HG02610 (cell line): ENCODE measurements around the gene LTF.

Experiments
- ATAC-seq: cut with Tn5 transposase; IDR thresholded peaks from one replicate; pipeline ENCODE4 v1.9.1; 2021; ENCODE audit warnings: mild to moderate bottlenecking, moderate library complexity; ENCODE audit not compliant: unreplicated experiment

Gene LTF

GRCh38 chr3:46470831-46471230 lies 6.1 kb upstream of the LTF start:
- ATAC-seq: no peak

GRCh38 chr3:46469680-46470357 lies 5.1 kb upstream of the LTF start:
- no peak for ATAC-seq

- ATAC-seq: no peak
Measured at GRCh38 chr3:46468753-46469600, 4.3 kb upstream of the LTF start.

GRCh38 chr3:46467562-46467961 lies 2.9 kb upstream of the LTF start:
- no peak for ATAC-seq

- ATAC-seq: no peak
Measured at GRCh38 chr3:46466871-46467403, 2.2 kb upstream of the LTF start.

- ATAC-seq: no peak
Measured at GRCh38 chr3:46466273-46466672, 1.6 kb upstream of the LTF start.

- no peak for ATAC-seq
Measured at GRCh38 chr3:46465196-46465520, 453 bp upstream of the LTF start.

- no peak for ATAC-seq
Measured at GRCh38 chr3:46463868-46464241, 850 bp downstream of the LTF start.

GRCh38 chr3:46463120-46463867 lies 1.4 kb downstream of the LTF start:
- no peak for ATAC-seq

- no peak for ATAC-seq
Measured at GRCh38 chr3:46462511-46462910, 2.2 kb downstream of the LTF start.

GRCh38 chr3:46462111-46462510 lies 2.6 kb downstream of the LTF start:
- no peak for ATAC-seq

GRCh38 chr3:46460051-46460450 lies 4.7 kb downstream of the LTF start:
- no peak for ATAC-seq

- no peak for ATAC-seq
Measured at GRCh38 chr3:46456118-46456517, 8.6 kb downstream of the LTF start.

GRCh38 chr3:46455231-46456115 lies 9.2 kb downstream of the LTF start:
- no peak for ATAC-seq

GRCh38 chr3:46454606-46455005 lies 10.1 kb downstream of the LTF start:
- no peak for ATAC-seq

- no peak for ATAC-seq
Measured at GRCh38 chr3:46454209-46454595, 10.5 kb downstream of the LTF start.

GRCh38 chr3:46453526-46454208 lies 11.0 kb downstream of the LTF start:
- ATAC-seq: no peak

GRCh38 chr3:46449755-46450552 lies 14.8 kb downstream of the LTF start:
- ATAC-seq: no peak

- ATAC-seq: no peak
Measured at GRCh38 chr3:46448721-46449120, 16.0 kb downstream of the LTF start.
